BJ (cell line): ENCODE measurements around the gene COL18A1. TPM values are rescaled to one million over a fixed set of nuclear protein-coding genes. Genes with fewer than 3 reads are reported as not detected.

ENCODE experiments used
- CTCF ChIA-PET: fragments of 350-600 bp; formaldehyde crosslinking; extraction: SDS; loops from one replicate; lab custom pipeline; 2021; ENCODE audit warnings: antibody characterized with exemption, inconsistent platforms; lab: Yijun Ruan, JAX
- POLR2A ChIA-PET: fragments of 300-600 bp; sonication (Branson Sonifier 250); formaldehyde crosslinking; extraction: SDS; loops from one replicate; lab custom pipeline; 2021; ENCODE audit warnings: antibody characterized with exemption; lab: Charles Lee
- DNase-seq: peaks from one replicate; pipeline ENCODE4 v3.0.0-alpha.2; 2011; ENCODE audit warnings: low read depth
- H3K27me3 ChIP-seq: 2 replicates; pipeline ENCODE4 v1.6.0; 2011; ENCODE audit warnings: low read length; ENCODE audit not compliant: control insufficient read depth, insufficient read depth
- H3K36me3 ChIP-seq: 2 replicates; pipeline ENCODE4 v1.5.1; 2011; ENCODE audit warnings: low read length; ENCODE audit not compliant: control insufficient read depth, insufficient read depth
- H3K4me3 ChIP-seq: 2 replicates; pipeline ENCODE4 v1.5.1; 2011; ENCODE audit warnings: low read depth, mild to moderate bottlenecking, control low read depth, low read length
- CTCF ChIP-seq: IDR thresholded peaks from 2 replicates; pipeline ENCODE4 v1.5.1; 2011; ENCODE audit warnings: low read depth, mild to moderate bottlenecking, control low read depth, inconsistent platforms, low read length, moderate library complexity; ENCODE audit not compliant: insufficient read depth
- polyA plus RNA-seq: library from polyadenylated mRNA; depleted of rRNA; stranded (reverse); fragments of >200 nt; gene quantifications from 2 replicates; pipeline ENCODE4 v1.2.3, GENCODE V29; 2011

Gene COL18A1
- polyA plus RNA-seq, 1 experiment, result 99.7 TPM

GRCh38 chr21:45513003-45513717 is 108.2 kb downstream of the COL18A1 start:
- POLR2A ChIA-PET, result no interaction called here
- Histone ChIP-seq H3K27me3 (no peaks in the 10 kb centered on the region), H3K36me3 (peaks cover 3% of the 10 kb centered on the region; the same call in 1 of the 2 replicates), H3K4me3 (no peak overlapping the region)
- no peak for TF ChIP-seq CTCF
- CTCF ChIA-PET, result no interaction called here
- no peak for DNase-seq

- no peak for TF ChIP-seq CTCF
- Histone ChIP-seq H3K27me3 (no peaks in the 10 kb centered on the region), H3K4me3 (no peak overlapping the region), H3K36me3 (peaks cover 3% of the 10 kb centered on the region; the same call in 1 of the 2 replicates)
- no peak for DNase-seq
- CTCF ChIA-PET, result no interaction called here
- POLR2A ChIA-PET, result no interaction called here
Measured at GRCh38 chr21:45513741-45514310, 108.9 kb downstream of the COL18A1 start.

GRCh38 chr21:45514311-45515021 is 109.5 kb downstream of the COL18A1 start:
- CTCF ChIA-PET, result no interaction called here
- Histone ChIP-seq H3K27me3 (no peaks in the 10 kb centered on the region), H3K4me3 (no peak overlapping the region), H3K36me3 (peaks cover 3% of the 10 kb centered on the region; the same call in 1 of the 2 replicates)
- POLR2A ChIA-PET, result no interaction called here
- TF ChIP-seq CTCF, result no peak
- DNase-seq, result no peak

GRCh38 chr21:45515241-45516061 is 110.5 kb downstream of the COL18A1 start:
- DNase-seq, result no peak
- no peaks in the 10 kb centered on the region for H3K27me3 ChIP-seq
- peaks cover 3% of the 10 kb centered on the region; the same call in 1 of the 2 replicates for H3K36me3 ChIP-seq
- TF ChIP-seq CTCF, result no peak
- CTCF ChIA-PET, result no interaction called here
- H3K4me3 ChIP-seq, result no peak overlapping the region
- POLR2A ChIA-PET, result no interaction called here
